ENCODE measurements around the gene TMEM147. TPM values are rescaled to one million over a fixed set of nuclear protein-coding genes. Genes with fewer than 3 reads are reported as not detected.

TMEM147 gene
- total and polyA plus RNA-seq, 10 of the 15 experiments (the other 5 are each of a cell fraction or from before 2014, with no cell fraction given): 53.4 to 145 (median 79.3) TPM

GRCh38 chr19:35560271-35560670, 14.8 kb downstream of the TMEM147 start (continued):
- TF ChIP-seq EGR1 (IDR thresholded peaks at IDR 0.05; ENCODE audit: borderline replicate concordance in 1 of 2, low read depth in 2 of 2, low read length in 2 of 2): no peak
- TF ChIP-seq PAX8 (IDR thresholded peaks at IDR 0.05): no peak
- TF ChIP-seq CBFB (IDR thresholded peaks at IDR 0.05; ENCODE audit: low read depth): no peak
- no peak for TF ChIP-seq BCLAF1 (IDR thresholded peaks at IDR 0.05)
- no peak for TF ChIP-seq ZNF622 (IDR thresholded peaks at IDR 0.05)

DNA sequence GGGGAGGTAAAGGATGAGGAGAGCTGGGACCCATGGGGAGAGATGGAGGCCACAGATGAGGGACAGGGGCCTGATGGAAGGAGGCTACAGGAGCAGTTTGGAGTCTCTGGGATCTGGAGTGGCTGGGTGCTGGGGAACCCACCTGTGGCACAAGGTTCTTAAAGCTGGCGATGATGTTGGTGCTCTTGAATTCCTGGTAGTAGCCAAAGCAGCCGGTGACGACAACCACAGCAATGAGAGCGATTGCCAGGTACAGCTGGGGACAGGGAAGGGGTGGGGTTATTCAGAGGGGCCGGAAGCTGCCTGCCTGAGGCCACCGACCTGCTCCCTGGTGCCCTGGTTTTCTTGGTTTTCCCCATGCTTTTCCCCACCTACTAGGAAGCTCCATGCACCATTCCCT, 15.3 kb downstream of the TMEM147 start:
- intact Hi-C loops (cut with micrococcal nuclease; ENCODE audit: unreplicated experiment): no loop called here

More for the DNA sequence above, 15.3 kb downstream of the TMEM147 start:
- Histone ChIP-seq H3K4me1 (ENCODE audit: control insufficient read depth, insufficient read depth, low read length) (peaks cover 30% of the 10 kb centered on the region), H3K9ac (ENCODE audit: control insufficient read depth, insufficient read depth, low read length) (no peak overlapping the region), H3K36me3 (ENCODE audit: control insufficient read depth in 2 of 2, insufficient read depth in 2 of 2, low read length in 1 of 2) (no peaks in the 10 kb centered on the region; a peak in 1 of 4 replicates), H3K27me3 (replicated peaks in 1 of 2; ENCODE audit: control insufficient read depth in 2 of 2, insufficient read depth in 2 of 2, low read length in 1 of 2) (no peaks in the 10 kb centered on the region; a peak in 2 of 4 replicates), H4K20me1 (ENCODE audit: control insufficient read depth, insufficient read depth) (no peaks in the 10 kb centered on the region), H3K9me3 (replicated peaks; ENCODE audit: control insufficient read depth, insufficient read depth, low read length) (no peaks in the 10 kb centered on the region; the same call in 2 of the 3 replicates), H3K79me2 (ENCODE audit: control insufficient read depth, insufficient read depth, low read length) (no peaks in the 10 kb centered on the region), H3K27ac (ENCODE audit: control insufficient read depth, insufficient read depth) (no peak overlapping the region), H3K4me2 (ENCODE audit: control insufficient read depth, insufficient read depth) (no peak overlapping the region), H2AFZ (ENCODE audit: control insufficient read depth, low read depth, low read length) (no peak overlapping the region), H3K4me3 (no peak overlapping the region; the same call in 1 of the 2 replicates)
- ATAC-seq (no peak), DNase-seq (ENCODE audit: low read depth, low spot score) (no peak), FAIRE-seq (no peak)
- ChIA-PET SMC1A (ENCODE audit: uncharacterized antibody, unreplicated experiment) (no interaction called here), POLR2A (no interaction called here), CTCF (interaction anchor here (2.6 kb wide), 1 partner anchor 12 kb away, joined by 17 read pairs; no protein-coding TSS in a partner anchor), RAD21 (ENCODE audit: unreplicated experiment) (no interaction called here)
- 6% methylated on average over 2 of the region's 6 CpGs for WGBS (ENCODE audit: insufficient coverage, insufficient replicate concordance, low lambda C conversion rate, missing lambda C conversion rate)
- BruUV-seq (replicated peaks): no TSS peak
- in situ Hi-C loops (cut with MboI): no loop called here
- TF ChIP-seq CHD2 (IDR thresholded peaks at IDR 0.05; ENCODE audit: borderline replicate concordance, low read depth, low read length) (no peak), ATF7 (IDR thresholded peaks at IDR 0.05; ENCODE audit: low read depth) (no peak), PKNOX1 (IDR thresholded peaks at IDR 0.05) (no peak), HDGF (IDR thresholded peaks at IDR 0.05) (no peak), TCF3 (IDR thresholded peaks at IDR 0.05; ENCODE audit: borderline replicate concordance, insufficient read depth, low read depth, low read length) (no peak)
- TF ChIP-seq, protein P1, sequence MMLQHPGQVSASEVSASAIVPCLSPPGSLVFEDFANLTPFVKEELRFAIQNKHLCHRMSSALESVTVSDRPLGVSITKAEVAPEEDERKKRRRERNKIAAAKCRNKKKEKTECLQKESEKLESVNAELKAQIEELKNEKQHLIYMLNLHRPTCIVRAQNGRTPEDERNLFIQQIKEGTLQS (IDR thresholded peaks at IDR 0.05; ENCODE audit: borderline replicate concordance, extremely low read depth, low read depth, low read length): no peak

Measured in GM12878 (cell line).